HepG2 (cell line): ENCODE data around the gene STYXL1.
"Not testable (repeated sequence)": the region's sequence is repeated elsewhere in the genome, so short reads cannot be mapped to it uniquely, and the experiment has no call there.

Experiments used
- HCFC1 ChIP-seq: fragments of 150-350 bp; IDR thresholded peaks from 2 replicates; pipeline ENCODE4 v1.6.1; 2014; ENCODE audit warnings: low read depth, low read length
- ZNF274 ChIP-seq: sonication (generic); formaldehyde crosslinking; IDR thresholded peaks from 2 replicates; pipeline ENCODE4 v1.5.1; 2020; ENCODE audit warnings: mild to moderate bottlenecking, missing genetic modification reagents

DNA sequence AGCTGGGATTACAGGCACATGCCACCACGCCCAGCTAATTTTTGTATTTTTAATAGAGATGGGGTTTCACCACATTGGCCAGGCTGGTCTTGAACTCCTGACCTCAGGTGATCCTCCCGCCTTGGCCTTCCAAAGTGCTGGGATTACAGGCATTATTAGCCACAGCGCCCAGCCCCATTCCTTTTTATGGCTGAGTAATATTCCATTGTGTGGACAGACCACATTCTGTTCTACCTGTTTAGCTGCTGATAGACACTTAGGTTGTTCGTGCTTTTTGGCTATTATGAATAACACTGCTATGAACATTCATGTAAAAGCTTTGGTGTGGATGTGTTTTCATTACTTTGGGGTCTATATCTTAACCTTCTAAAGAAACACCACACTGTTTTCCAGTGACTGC, 29.3 kb downstream of the STYXL1 start:
- TF ChIP-seq HCFC1; ZNF274 (CRISPR knock-in tag): not testable (repeated sequence)
